ENCODE data around the gene SIM2.

The SIM2 gene

GRCh38 chr21:36744190-36744559, 45.3 kb downstream of the SIM2 start:
- no peaks in the 10 kb centered on the region for H3K27me3 ChIP-seq (ENCODE audit: control insufficient read depth, insufficient read depth, low read length)
- no peaks in the 10 kb centered on the region for H3K36me3 ChIP-seq (ENCODE audit: control insufficient read depth, insufficient read depth, low read length)
- H3K4me1 ChIP-seq = no peaks in the 10 kb centered on the region
- H3K4me2 ChIP-seq (ENCODE audit: low read length) = no peak overlapping the region
- H3K9ac ChIP-seq = no peak overlapping the region
- no peaks in the 10 kb centered on the region for H3K79me2 ChIP-seq
- no peak overlapping the region for H2AFZ ChIP-seq
- no peak overlapping the region for H3K4me3 ChIP-seq (ENCODE audit: low read depth, low read length)
- H3K9me3 ChIP-seq (ENCODE audit: control insufficient read depth, low read length) = no peaks in the 10 kb centered on the region
- no peak overlapping the region for H3K27ac ChIP-seq
- TF ChIP-seq CTCF (IDR thresholded peaks at IDR 0.05) = no peak

- Histone ChIP-seq H3K27ac (no peak overlapping the region), H3K36me3 (ENCODE audit: control insufficient read depth, insufficient read depth, low read length) (no peaks in the 10 kb centered on the region), H3K9me3 (ENCODE audit: control insufficient read depth, low read length) (no peaks in the 10 kb centered on the region), H3K79me2 (no peaks in the 10 kb centered on the region), H3K4me3 (ENCODE audit: low read depth, low read length) (no peak overlapping the region), H3K4me2 (ENCODE audit: low read length) (no peak overlapping the region), H3K9ac (no peak overlapping the region), H3K27me3 (ENCODE audit: control insufficient read depth, insufficient read depth, low read length) (no peaks in the 10 kb centered on the region), H2AFZ (no peak overlapping the region), H3K4me1 (no peaks in the 10 kb centered on the region)
- no peak for TF ChIP-seq CTCF (IDR thresholded peaks at IDR 0.05)
Measured at GRCh38 chr21:36744560-36745231, 45.8 kb downstream of the SIM2 start.

- Histone ChIP-seq H3K9ac (no peak overlapping the region), H2AFZ (no peak overlapping the region), H3K4me2 (ENCODE audit: low read length) (no peak overlapping the region), H3K9me3 (ENCODE audit: control insufficient read depth, low read length) (no peaks in the 10 kb centered on the region), H3K79me2 (no peaks in the 10 kb centered on the region), H3K27me3 (ENCODE audit: control insufficient read depth, insufficient read depth, low read length) (no peaks in the 10 kb centered on the region), H3K4me1 (no peaks in the 10 kb centered on the region), H3K4me3 (ENCODE audit: low read depth, low read length) (no peak overlapping the region), H3K27ac (no peak overlapping the region), H3K36me3 (ENCODE audit: control insufficient read depth, insufficient read depth, low read length) (no peaks in the 10 kb centered on the region)
- no peak for TF ChIP-seq CTCF (IDR thresholded peaks at IDR 0.05)
Measured at GRCh38 chr21:36745459-36745858, 46.5 kb downstream of the SIM2 start.

GRCh38 chr21:36747041-36747814, 48.3 kb downstream of the SIM2 start:
- Histone ChIP-seq H2AFZ (no peak overlapping the region), H3K27me3 (ENCODE audit: control insufficient read depth, insufficient read depth, low read length) (no peaks in the 10 kb centered on the region), H3K9me3 (ENCODE audit: control insufficient read depth, low read length) (no peaks in the 10 kb centered on the region), H3K4me1 (no peaks in the 10 kb centered on the region), H3K79me2 (no peaks in the 10 kb centered on the region), H3K27ac (no peak overlapping the region), H3K4me3 (ENCODE audit: low read depth, low read length) (no peak overlapping the region), H3K9ac (no peak overlapping the region), H3K4me2 (ENCODE audit: low read length) (no peak overlapping the region), H3K36me3 (ENCODE audit: control insufficient read depth, insufficient read depth, low read length) (no peaks in the 10 kb centered on the region)
- no peak for TF ChIP-seq CTCF (IDR thresholded peaks at IDR 0.05)

Measured in parathyroid adenoma (tissue), 2 donors.